Hepatocyte (in vitro differentiated cells): ENCODE results near the gene CALR. TPM values are rescaled to one million over a fixed set of nuclear protein-coding genes. Genes with fewer than 3 reads are reported as not detected.
"Not testable (repeated sequence)": the region's sequence is repeated elsewhere in the genome, so short reads cannot be mapped to it uniquely, and the experiment has no call there.

ENCODE experiments used
- DNase-seq: peaks from one replicate; pipeline ENCODE4 v3.0.0-alpha.2; 2016; ENCODE audit warnings: low spot score
- H2AFZ ChIP-seq: fragments of 200-600 bp; sonication (generic); 2 replicates; pipeline ENCODE4 v1.6.0; 2016; ENCODE audit warnings: antibody characterized with exemption, mild to moderate bottlenecking
- H3K27ac ChIP-seq: fragments of 200-600 bp; sonication (generic); 2 replicates; pipeline ENCODE4 v1.5.1; 2016; ENCODE audit warnings: mild to moderate bottlenecking
- H3K27me3 ChIP-seq: fragments of 200-600 bp; sonication (generic); 2 replicates; pipeline ENCODE4 v1.6.1; 2016
- H3K36me3 ChIP-seq: fragments of 200-600 bp; sonication (generic); replicated peaks from 2 replicates; pipeline ENCODE4 v1.5.1; 2016; ENCODE audit warnings: low read depth; ENCODE audit not compliant: insufficient read depth
- H3K4me1 ChIP-seq: fragments of 200-600 bp; sonication (generic); 2 replicates; pipeline ENCODE4 v1.5.1; 2016; ENCODE audit warnings: mild to moderate bottlenecking, moderate library complexity; ENCODE audit not compliant: insufficient read depth
- H3K4me2 ChIP-seq: fragments of 200-600 bp; sonication (generic); 2 replicates; pipeline ENCODE4 v1.6.0; 2016
- H3K4me3 ChIP-seq: fragments of 200-600 bp; sonication (generic); 2 replicates; pipeline ENCODE4 v1.5.1; 2016; ENCODE audit warnings: mild to moderate bottlenecking
- H3K79me2 ChIP-seq: fragments of 200-600 bp; sonication (generic); 2 replicates; pipeline ENCODE4 v1.6.0; 2017; ENCODE audit warnings: mild to moderate bottlenecking
- H3K9me2 ChIP-seq: fragments of 200-600 bp; sonication (generic); replicated peaks from 2 replicates; pipeline ENCODE4 v1.6.0; 2017; ENCODE audit warnings: mild to moderate bottlenecking; ENCODE audit not compliant: insufficient read depth
- H3K9me3 ChIP-seq: fragments of 200-600 bp; sonication (generic); 2 replicates; pipeline ENCODE4 v1.5.1; 2016; ENCODE audit warnings: low read depth, mild to moderate bottlenecking
- H4K20me1 ChIP-seq: fragments of 200-600 bp; sonication (generic); 2 replicates; pipeline ENCODE4 v1.6.0; 2016; ENCODE audit warnings: mild to moderate bottlenecking; ENCODE audit not compliant: insufficient read depth, poor library complexity, severe bottlenecking
- CTCF ChIP-seq: fragments of 200-600 bp; sonication (generic); IDR thresholded peaks from 2 replicates; pipeline ENCODE4 v1.5.1; 2016; ENCODE audit warnings: antibody characterized with exemption, mild to moderate bottlenecking; ENCODE audit not compliant: poor library complexity
- EZH2 ChIP-seq: fragments of 200-600 bp; sonication (generic); IDR thresholded peaks from 2 replicates; pipeline ENCODE4 v1.6.1; 2016; ENCODE audit warnings: antibody characterized with exemption, mild to moderate bottlenecking, borderline replicate concordance
- EZH2phosphoT487 ChIP-seq: fragments of 200-600 bp; sonication (generic); IDR thresholded peaks from one replicate; pipeline ENCODE4 v1.6.1; 2018; ENCODE audit warnings: antibody characterized with exemption, mild to moderate bottlenecking, low read depth, moderate library complexity; ENCODE audit not compliant: unreplicated experiment, severe bottlenecking
- WGBS: methylation state at CpG from one replicate; pipeline ENCODE4 v1.1.6; 2016; ENCODE audit warnings: low lambda C conversion rate; ENCODE audit errors: missing lambda C conversion rate; 5-methylcytosine and 5-hydroxymethylcytosine counted together
- polyA plus RNA-seq: library from polyadenylated mRNA; unstranded; fragments of >200 nt; fragmentation: Nextera tagmentation; extraction: Ambion mirVana; gene quantifications from 2 replicates; pipeline ENCODE4 v1.2.1, GENCODE V29; 2016
- total RNA-seq: library from RNA; depleted of rRNA; stranded (reverse); fragments of >200 nt; gene quantifications from 2 replicates; pipeline ENCODE4 v1.2.3, GENCODE V29; 2014

CALR gene
- total RNA-seq (1,414 and 1,442 TPM in 2 replicates), polyA plus RNA-seq (915 and 922 TPM in 2 replicates)

- no peaks in the 10 kb centered on the region for H3K27me3 ChIP-seq
- H3K9me3 ChIP-seq, result no peaks in the 10 kb centered on the region
- whole genome bisulfite sequencing, result under 1% methylated on average over 49 of the region's 63 CpGs
- no peaks in the 10 kb centered on the region for H3K36me3 ChIP-seq
- H3K4me3 ChIP-seq, result peak within 1 kb of the TSS; percentile 56
- TF ChIP-seq CTCF (no peak), EZH2 (no peak), EZH2phosphoT487 (no peak)
- H3K4me2 ChIP-seq, result peak within 1 kb of the TSS; percentile 90
- H3K9me2 ChIP-seq, result no peaks in the 10 kb centered on the region
- peaks cover 46% of the 10 kb centered on the region for H3K79me2 ChIP-seq
- H2AFZ ChIP-seq, result peak within 1 kb of the TSS; percentile 53
- peak; percentile 99 for DNase-seq
- H3K27ac ChIP-seq, result peak within 1 kb of the TSS; percentile 81
- H4K20me1 ChIP-seq, result peaks cover 30% of the 10 kb centered on the region
- peaks cover 36% of the 10 kb centered on the region for H3K4me1 ChIP-seq
Observed at GRCh38 chr19:12937927-12938778, at the start of gene CALR. Gene CALR, plus strand, starts transcription at chr19:12938609. Its CDS starts 71 bp downstream, at chr19:12938680.

- peaks cover 16% of the 10 kb centered on the region for H3K27me3 ChIP-seq
- H3K9me3 ChIP-seq, H3K36me3 ChIP-seq, H3K27ac ChIP-seq, DNase-seq, H3K4me3 ChIP-seq, H2AFZ ChIP-seq, H3K4me1 ChIP-seq, H3K9me2 ChIP-seq, H4K20me1 ChIP-seq: not testable (repeated sequence)
- peak overlapping the region; percentile 67 for H3K4me2 ChIP-seq
- H3K79me2 ChIP-seq, result peaks cover 11% of the 10 kb centered on the region
- 46% methylated on average over 9 of the region's 10 CpGs for WGBS
Observed at GRCh38 chr19:12890299-12890786, 48.1 kb upstream of the CALR start.

GRCh38 chr19:12890787-12891552 lies 47.4 kb upstream of the CALR start, which contains the start of gene GCDH:
Gene GCDH, plus strand, starts transcription at chr19:12891160. Its CDS starts 145 bp downstream, at chr19:12891305.
- H3K9me3 ChIP-seq, result no peaks in the 10 kb centered on the region
- TF ChIP-seq EZH2phosphoT487, result no peak
- TF ChIP-seq EZH2, result no peak
- no peak for TF ChIP-seq CTCF
- DNase-seq, result peak; percentile 99
- H3K36me3 ChIP-seq, result no peaks in the 10 kb centered on the region
- peaks cover 12% of the 10 kb centered on the region for H3K27me3 ChIP-seq
- H3K27ac ChIP-seq, result peak within 1 kb of the TSS; percentile 7
- WGBS, result 1% methylated on average over 49 of the region's 49 CpGs
- no peaks in the 10 kb centered on the region for H3K9me2 ChIP-seq
- peak within 1 kb of the TSS; percentile 84 for H3K4me2 ChIP-seq
- peaks cover 11% of the 10 kb centered on the region for H3K79me2 ChIP-seq
- no peaks in the 10 kb centered on the region for H4K20me1 ChIP-seq
- no peaks in the 10 kb centered on the region for H3K4me1 ChIP-seq
- H3K4me3 ChIP-seq, result peak within 1 kb of the TSS; percentile 43
- peak within 1 kb of the TSS; percentile 24 for H2AFZ ChIP-seq
